ENCODE measurements around the gene RADIL.
"Not testable (repeated sequence)": the region's sequence is repeated elsewhere in the genome, so short reads cannot be mapped to it uniquely, and the experiment has no call there.

RADIL gene

DNA sequence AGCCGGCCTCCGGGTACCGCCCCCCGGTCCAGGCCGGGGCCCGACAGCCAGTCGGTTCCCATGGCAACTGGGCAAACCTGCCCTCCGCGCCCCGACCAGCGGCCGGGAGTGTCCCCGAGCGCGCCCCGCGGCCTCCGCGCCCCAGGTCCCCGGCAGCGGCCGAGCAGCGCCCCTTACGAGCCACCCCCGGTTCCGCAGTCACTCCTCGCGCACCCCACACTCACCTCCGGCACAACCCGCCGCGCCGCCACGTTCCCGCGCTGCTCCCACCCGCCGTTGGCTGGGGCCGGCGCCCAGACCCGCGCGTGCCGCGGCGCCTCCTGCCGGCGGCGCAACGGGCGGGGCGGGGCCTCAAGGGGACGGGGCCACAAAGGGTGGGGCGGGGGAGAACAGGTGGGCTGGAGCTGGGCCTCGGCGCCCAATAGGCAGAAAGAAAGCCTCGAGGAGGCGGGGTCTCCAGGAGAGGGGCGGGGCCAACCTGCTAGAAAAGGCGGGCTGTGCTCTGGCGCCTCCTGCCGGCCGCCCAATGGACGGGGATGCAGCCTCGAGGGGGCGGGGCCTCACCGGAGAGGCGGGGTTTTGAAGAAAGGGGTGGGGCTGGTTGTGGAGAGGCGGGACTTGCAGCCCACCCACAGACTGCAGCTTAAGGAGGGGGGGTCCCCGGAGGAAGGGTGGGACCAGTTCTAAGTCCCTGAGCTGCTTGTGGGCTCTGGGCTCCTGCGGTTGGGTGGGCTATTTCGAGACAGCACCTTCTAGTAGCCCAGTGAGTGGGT is at the start of gene RADIL:
RADIL (minus strand) TSS at position 345 of the 773 bp plus-strand sequence. CDS start 5,577 bp downstream, outside the sequence.
- DNase-seq = peak; percentile 94

DNA sequence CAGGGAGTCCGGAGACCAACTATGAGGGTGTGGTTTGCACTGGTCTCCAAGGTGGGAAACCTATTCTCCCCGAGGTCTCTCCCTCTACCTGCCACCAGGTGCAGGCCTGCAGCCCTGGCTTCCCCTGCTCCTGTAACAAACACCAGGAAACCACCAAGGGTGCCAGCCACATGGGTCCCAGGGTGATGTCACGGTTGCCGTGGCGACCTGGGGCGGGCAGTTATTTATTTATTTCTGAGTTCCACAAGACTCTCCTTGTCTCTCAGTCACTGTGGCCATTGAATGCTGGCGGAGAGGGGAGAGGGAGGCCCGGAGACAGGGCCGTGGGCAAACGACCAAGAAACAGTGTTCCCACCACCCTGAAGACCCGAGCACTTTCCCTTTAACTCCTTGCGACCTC is 48.4 kb upstream of the RADIL start:
- no peak for DNase-seq

DNA sequence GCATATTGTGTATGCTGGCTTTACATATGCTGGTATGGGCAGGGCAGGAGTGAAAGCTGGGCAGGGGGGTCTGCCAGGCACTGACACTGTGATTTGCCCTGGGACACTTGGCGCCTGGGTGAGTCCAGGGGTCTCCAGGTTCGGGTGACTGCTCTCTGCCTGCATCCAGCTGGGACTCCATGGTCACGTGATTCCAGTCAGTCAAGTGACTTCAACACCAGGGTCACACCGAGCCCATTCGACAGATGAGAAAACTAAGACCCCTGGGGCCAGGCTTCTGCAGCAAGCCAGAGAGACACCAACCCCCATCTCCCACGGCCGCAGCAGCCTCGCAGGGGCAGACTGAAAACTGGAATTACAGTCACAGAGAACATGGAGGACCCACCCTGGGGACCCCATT is 45.5 kb upstream of the RADIL start:
- no peak for DNase-seq

- DNase-seq = no peak
Observed at GRCh38 chr7:4928445-4928844, 44.9 kb upstream of the RADIL start.

GRCh38 chr7:4919969-4920766 is 36.7 kb upstream of the RADIL start:
- no peak for DNase-seq

- DNase-seq = no peak
Observed at GRCh38 chr7:4916113-4916512, 32.6 kb upstream of the RADIL start.

DNA sequence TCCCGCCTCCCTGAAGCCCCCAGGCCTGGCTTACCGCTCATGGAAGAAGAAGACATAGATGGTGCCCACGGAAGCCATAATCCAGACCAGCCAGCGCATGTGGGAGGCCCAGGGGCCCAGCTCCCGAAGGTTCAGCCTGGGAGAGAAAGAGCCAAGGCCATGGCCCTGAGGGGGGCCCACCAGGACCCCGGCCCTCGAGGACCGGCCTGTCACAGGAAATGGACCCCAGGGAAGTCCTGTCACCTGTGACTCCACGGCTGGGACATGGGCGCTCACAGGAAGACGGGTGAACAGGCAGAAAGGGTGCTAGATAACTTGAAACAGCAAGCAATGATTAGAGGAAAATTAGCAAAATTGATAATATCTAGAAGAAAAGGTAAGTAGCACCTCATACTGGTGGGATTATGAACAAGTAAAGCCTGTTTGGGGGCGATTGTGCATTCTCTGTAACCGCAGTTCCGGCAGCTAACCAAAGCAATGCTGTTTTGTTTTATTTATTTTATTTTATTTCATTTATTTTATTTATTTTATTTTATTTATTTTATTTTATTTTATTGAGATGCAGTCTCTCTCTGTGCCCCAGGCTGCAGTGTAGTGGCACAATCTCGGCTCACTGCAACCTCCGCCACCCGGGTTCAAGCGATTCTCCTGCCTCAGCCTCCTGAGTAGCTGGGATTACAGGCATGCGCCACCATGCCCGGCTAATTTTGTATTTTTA is 27.8 kb upstream of the RADIL start:
- no peak for DNase-seq

GRCh38 chr7:4906682-4907081 is 23.2 kb upstream of the RADIL start:
- no peak for DNase-seq

GRCh38 chr7:4905171-4905570 is 21.7 kb upstream of the RADIL start:
- no peak for DNase-seq

- no peak for DNase-seq
Observed at GRCh38 chr7:4904346-4904745, 20.8 kb upstream of the RADIL start.

DNA sequence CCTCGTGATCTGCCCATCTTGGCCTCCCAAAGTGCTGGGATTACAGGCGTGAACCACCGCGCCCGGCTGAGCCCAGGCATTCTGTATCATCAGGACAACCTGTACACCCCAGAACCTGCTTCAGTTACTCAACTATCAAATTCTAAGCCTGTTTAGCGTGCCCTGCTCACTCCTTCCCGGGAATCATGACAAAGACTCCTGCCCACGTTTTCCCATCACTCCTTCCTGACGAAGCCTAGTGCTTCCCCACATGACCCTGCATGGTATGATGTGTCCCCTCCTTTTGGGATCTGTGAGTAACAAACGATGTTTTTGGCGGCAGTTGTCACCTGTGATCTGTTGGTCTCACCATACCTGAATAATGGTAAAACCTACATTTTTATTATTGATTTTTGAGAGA is 12.2 kb upstream of the RADIL start:
- no peak for DNase-seq

DNA sequence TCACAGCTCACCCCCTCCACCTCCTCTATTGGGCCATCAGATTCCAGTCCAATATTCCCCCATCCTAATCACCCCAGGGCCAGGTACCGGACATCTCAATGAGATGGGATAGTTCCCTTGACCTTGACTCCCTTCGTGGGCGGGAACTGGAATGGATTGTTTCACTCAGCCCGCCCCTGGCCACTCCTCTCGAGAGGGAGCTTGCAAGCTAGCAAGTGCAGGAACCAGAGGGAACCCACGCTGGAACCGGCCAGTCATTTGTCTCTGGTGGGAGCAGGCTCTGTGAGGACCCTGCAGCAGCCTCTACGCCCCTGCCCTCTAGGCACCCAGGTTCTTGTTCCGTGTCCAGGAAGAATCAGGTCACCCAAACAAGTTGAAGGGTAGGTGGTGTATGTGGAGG is 11.0 kb upstream of the RADIL start:
- DNase-seq = no peak

DNA sequence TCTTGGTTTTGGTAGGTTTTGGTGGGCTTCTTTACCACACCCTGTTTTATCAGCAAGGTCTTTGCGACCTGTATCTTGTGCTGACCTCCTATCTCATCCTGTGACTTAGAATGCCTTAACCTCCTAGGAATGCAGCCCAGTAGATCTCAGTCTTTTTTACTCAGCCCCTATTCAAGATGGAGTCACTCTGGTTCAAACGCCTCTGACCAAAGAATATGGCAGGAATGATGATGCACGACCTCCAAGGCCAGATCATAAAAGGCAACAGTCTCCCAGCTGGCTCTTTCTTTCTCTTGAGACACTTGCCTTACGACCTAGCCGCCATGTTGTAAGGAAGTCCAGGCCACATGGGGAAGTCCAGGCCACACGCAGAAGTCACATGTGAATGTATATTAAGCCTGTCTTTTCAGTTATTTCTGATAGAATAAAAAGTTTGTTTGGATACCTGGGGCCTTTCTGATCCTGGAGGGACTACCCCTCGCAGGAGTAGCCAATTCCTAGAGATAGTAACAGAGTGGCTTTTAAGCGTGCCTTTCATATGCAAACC is 10.5 kb upstream of the RADIL start:
- DNase-seq = no peak

- not testable (repeated sequence) for DNase-seq
Observed at GRCh38 chr7:4893188-4893587, 9.7 kb upstream of the RADIL start.

- not testable (repeated sequence) for DNase-seq
Observed at GRCh38 chr7:4891522-4891921, 8.0 kb upstream of the RADIL start.

GRCh38 chr7:4889682-4890081 is 6.2 kb upstream of the RADIL start:
- no peak for DNase-seq

DNA sequence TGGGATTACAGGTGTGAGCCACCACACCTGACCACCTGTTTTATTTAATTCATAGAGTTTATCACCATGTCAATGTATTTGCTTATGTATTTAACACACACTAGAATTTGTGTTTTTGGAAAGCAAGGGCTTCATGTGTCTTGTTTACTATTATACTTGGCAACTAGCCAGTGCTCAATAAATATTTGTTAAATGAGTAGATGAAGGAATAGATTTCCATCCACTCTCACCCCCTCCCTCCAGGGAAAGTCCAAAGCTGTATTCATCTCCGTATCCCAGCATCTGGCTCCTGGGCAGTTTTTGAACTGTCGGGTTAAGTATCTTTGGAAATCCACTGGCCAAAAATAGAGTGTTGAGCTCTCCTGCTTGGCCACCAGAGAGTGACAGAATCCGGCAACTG is 4.6 kb upstream of the RADIL start:
- no peak for DNase-seq

DNA sequence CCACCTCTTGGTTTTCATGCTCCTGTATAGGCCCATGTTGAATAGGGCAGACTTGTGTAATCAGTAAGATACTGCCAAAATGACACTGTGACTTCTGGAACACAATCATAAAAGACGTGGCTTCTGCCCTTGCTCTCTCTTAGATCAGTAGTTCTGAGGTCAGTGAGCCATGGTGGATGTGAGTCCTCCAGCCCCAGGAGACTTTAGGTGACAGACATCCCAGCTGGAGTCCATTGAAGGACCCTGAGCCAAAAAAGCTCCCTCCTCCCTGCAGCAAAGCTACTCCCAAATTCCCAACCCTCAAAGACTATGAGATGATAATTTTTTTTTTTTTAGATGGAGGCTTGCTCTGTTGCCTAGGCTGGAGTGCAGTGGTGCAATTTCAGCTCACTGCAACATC is 3.2 kb upstream of the RADIL start:
- DNase-seq = no peak

- DNase-seq = no peak
Observed at GRCh38 chr7:4885317-4885807, 1.8 kb upstream of the RADIL start.

DNA sequence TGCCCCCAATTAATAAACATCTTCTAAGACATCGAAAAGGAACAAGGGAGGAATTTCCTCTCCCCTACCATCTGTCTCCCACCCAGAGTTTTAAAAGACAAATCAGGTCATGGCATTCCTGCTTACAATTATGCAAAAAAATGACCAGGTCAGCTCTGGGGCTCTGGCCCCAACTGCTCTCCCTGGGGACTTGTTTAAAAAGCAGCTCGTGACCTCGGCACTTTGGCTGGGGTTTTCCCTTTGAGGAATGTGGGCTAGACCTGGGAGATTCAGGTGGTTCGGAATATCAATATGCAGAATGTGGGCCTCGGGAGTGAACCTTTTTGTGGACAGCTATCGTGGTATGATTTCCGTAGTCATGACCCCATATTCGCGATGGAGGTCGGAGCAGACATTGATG is 648 bp upstream of the RADIL start:
- DNase-seq = no peak

GRCh38 chr7:4883033-4883371 is 514 bp downstream of the RADIL start:
- DNase-seq = no peak

DNA sequence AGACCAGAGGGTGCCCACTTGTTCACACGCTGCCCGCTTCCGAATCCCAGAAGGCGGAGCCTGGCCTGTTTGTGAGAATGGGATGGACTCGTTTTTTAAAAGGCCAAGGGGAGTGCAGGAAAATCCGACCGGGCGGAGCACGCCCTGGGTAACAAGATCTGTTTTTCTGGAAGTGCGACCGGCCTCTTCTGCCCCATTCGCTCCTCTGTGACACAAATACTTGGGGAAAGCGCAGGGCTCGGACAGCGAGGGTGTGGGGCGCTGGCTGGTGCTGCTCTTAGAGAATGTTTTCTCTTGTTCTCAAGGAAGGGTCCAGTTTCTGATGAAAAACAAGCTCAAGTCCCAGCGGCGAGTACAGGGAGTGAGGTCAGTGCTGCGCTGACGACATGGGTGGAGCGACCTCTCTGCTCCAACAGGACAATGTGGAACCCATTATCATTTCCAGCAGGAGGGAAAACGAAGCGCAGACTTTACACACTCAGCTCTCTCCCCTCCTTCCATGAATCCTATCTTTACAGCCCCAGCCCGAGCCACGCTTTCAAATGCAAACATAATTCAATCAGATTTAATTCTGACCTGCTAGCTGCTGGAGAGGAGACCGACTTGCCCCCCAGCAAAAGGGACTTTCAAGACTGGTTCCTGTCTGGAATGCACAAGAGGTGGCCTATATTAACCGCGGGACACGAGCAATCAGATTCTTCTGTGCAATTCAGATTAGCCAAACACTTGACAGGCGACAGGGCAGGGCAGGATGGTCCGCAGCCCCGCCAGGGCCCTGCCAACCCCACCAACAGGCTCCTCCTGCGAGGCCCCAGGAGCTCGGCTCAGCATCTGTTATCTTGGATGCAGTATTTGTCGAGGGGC is 1.1 kb downstream of the RADIL start:
- no peak for DNase-seq
